COLO829 (cell line): ENCODE measurements around the gene HIP1R.
"Not testable (repeated sequence)": the region's sequence is repeated elsewhere in the genome, so short reads cannot be mapped to it uniquely, and the experiment has no call there.

Experiments
- DNase-seq: peaks from one replicate; pipeline ENCODE4 v3.0.0; 2012; ENCODE audit warnings: low spot score

Gene HIP1R

DNA sequence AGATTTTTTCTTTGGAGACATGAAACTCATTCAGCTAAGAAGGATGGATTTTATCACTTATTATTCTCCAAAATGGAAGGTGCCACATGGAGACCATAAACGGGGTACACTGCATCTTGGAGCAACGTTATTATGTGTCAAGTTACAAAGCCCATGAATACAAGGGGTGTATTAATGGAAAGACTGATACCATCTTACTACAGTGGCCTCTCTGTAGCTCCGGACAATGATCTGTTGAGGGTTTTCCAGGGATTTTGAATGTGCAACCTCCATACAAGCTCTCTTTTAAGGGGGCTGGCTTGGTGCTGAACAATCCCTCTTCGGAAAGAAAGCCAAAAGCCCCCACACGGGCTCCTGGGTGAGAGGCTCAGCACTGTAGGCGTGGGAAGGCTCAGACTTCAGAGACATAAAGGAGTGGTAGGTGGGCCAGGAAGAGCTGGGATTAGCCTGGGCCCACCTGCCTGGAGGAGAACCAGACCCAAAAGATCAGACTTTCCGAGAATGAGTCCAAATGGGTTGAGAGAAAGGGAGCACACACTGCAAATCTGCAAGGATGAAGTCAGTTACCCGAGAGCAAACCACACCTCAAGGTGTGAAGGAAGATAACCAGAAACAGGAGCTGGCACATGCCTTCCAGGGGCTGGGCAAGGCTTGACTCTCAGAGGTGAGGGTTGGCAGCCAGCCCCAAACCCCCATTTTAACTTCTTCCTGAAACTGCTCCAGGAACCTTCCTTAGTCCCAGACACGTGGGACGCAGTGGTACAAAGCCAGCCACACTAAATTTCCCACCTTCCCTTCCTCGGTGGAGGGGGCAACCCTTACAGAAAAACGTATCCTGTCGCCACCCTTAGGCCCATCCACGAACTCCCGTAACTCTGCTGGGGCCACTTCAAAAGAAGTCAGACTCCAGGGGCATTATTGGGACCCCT lies 59.2 kb downstream of the HIP1R start:
- DNase-seq: no peak

GRCh38 chr12:122895320-122895703 lies 60.1 kb downstream of the HIP1R start:
- no peak for DNase-seq

DNA sequence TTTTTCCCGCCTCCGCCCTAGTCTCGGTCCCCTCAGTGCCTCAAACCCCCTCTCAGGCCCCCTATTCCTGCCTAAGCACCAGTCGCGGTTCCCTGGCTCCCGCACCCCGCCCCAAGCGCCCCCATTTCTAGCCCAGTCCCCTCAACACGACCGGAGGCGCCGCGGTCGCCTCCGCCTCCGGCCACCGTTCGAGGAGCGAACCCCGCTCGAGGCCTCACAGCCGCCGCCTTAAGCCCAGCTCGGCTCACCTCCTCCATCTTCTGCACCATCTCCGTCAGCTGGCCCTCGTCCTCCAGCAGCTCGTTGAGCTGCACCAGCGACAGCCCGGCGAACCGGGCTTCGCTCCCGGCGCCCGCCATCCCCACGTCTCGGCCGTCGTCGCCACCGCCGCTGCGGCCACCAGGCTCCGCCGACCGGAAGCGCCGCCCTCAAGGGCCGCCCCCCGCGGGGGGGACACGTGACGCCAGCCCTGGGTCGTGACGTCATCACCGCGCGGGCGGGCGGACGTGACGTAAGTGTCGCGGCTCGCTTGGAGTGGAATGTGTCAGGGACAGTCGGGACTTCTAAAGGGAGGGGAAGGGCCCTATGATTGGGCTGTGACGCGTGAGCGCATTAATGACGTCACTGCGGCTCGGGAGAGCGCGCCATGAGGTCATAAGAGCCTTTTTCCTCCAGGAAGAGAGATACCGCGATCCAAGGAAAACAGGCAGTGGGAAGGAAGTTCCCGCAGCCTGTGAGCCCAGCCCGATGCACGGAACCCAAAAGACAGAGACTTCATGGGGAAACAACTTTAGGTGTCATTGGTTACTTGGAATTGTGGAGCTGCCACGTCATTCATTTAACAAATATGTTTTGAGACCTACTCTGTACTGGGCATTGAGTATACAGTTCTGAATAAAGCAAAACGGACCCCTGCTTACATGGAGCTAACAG lies 60.7 kb downstream of the HIP1R start, which contains the start of gene VPS37B:
VPS37B (minus strand) TSS at position 421 of the 933 bp plus-strand sequence; CDS start at position 359, 62 bp downstream.
- no peak for DNase-seq

DNA sequence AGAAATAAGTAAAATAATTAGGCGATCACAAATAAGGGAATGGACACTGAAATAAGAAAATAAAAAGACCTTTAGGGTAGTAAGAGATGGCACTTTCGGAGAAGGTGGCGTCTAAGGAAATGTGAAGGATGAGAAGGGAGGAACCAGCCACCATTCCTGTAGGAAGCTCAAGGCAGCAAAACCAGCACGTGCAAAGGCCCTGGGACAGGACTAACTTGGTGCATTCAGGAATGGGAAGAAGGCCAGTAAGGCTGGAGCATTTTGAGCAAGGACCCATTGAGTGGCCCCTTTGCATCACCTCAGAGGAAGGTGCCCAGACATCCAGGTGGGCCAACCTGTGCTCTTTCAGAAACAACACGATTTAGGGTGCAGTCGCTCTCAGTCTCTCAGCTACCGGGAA lies 61.4 kb downstream of the HIP1R start:
- no peak for DNase-seq

GRCh38 chr12:122899887-122900286 lies 64.6 kb downstream of the HIP1R start:
- no peak for DNase-seq

DNA sequence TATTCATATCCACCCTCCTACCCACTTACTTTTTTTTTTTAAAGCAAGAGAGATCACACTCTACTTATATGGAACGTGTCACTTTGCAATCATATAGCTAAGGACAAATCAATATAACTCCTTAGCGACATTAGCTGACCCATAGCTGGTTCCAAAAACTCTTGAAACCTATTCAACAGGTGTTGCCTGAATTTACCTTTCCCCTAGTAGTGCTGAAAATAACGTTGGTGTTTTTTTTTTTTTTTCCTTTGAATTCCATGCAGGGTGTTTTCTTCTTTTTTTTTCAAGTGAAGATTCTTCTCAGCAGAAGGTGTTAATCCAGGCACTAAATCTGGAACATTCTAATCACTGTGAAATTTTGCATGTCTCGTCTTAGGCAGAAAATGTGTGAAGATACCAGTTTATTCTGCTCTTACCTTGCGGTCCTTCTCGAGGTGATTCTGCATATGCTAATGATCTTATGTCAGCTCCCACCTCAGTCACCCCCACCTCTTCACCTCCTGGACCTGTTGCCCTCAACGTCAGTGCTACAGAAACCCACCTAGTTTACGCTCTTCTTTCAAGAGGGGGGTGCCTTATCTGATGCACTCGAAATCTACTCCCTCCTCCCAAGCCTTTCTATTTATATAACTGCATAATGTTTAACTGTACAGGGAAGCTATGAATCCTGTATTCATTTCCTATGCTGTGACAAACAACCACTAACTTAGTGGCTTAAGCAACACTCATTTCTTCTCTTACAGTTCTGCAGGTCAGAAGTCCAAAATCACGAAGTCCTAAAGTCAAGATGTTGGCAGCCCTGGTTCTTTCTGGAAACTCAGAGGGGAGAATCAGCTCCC lies 67.8 kb downstream of the HIP1R start:
- no peak for DNase-seq

- DNase-seq: no peak
Observed at GRCh38 chr12:122903693-122904034, 68.4 kb downstream of the HIP1R start.

DNA sequence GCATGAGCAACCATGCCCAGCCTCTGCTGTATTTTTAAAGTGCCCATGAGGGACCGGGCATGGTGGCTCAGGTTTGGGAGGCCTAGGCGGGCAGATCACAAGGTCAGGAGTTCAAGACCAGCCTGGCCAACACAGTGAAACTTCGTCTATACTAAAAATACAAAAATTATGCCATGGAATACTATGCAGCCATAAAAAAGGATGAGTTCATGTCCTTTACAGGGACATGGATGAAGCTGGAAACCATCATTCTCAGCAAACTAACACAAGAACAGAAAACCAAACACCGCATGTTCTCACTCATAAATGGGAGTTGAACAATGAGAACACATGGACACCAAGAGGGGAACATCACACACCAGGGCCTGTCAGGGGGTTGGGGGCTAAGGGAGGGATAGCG lies 70.0 kb downstream of the HIP1R start:
- not testable (repeated sequence) for DNase-seq

DNA sequence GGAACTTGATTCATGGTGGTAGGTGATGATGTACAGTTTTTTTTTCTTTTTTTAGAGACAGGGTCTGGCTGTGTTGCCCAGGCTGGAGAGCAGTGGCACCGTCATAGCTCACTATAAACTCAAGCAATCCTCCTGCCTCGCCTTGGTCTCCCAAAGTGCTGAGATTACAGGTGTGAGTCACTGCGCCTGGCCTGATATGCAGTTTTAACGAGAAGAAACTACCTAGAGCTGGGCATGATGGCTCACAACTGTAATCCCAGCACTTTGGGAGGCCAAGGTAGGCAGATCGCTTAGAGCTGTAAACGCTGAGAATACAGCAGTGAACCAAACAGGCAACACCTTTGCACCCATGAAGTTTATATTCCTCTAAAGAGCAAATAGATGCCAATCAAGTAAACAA lies 73.7 kb downstream of the HIP1R start:
- DNase-seq: no peak

- peak; percentile 57 for DNase-seq
Observed at GRCh38 chr12:122909442-122910288, 74.4 kb downstream of the HIP1R start.
